HepG2 (cell line): ENCODE data around the gene PCAT7. TPM values are rescaled to one million over a fixed set of nuclear protein-coding genes. Genes with fewer than 3 reads are reported as not detected.

Experiments used
- CBX1 ChIP-seq: IDR thresholded peaks from one replicate; pipeline ENCODE4 v1.6.1; 2016; ENCODE audit warnings: antibody characterized with exemption, low read depth
- CC2D1A ChIP-seq: sonication (generic); formaldehyde crosslinking; IDR thresholded peaks from 2 replicates; pipeline ENCODE4 v1.8.1; 2023; ENCODE audit warnings: mild to moderate bottlenecking, missing genetic modification reagents
- ETV6 ChIP-seq: sonication (generic); formaldehyde crosslinking; conservative IDR thresholded peaks from 2 replicates; pipeline ENCODE4 v1.4.0; 2020; ENCODE audit warnings: missing genetic modification reagents
- EZH2 ChIP-seq: conservative IDR thresholded peaks from 2 replicates; pipeline ENCODE4 v1.6.1; 2012; ENCODE audit warnings: mild to moderate bottlenecking, low read depth, low read length, moderate library complexity
- FOSL2 ChIP-seq: sonication (generic); formaldehyde crosslinking; IDR thresholded peaks from 2 replicates; pipeline ENCODE4 v1.4.0; 2020; ENCODE audit warnings: missing genetic modification reagents
- FOXK1 ChIP-seq: sonication (generic); formaldehyde crosslinking; IDR thresholded peaks from 2 replicates; pipeline ENCODE4 v1.4.0; 2020; ENCODE audit warnings: low read depth, missing genetic modification reagents, borderline replicate concordance
- GATAD2A ChIP-seq: IDR thresholded peaks from 2 replicates; pipeline ENCODE4 v1.6.1; 2016
- HHEX ChIP-seq: IDR thresholded peaks from 2 replicates; pipeline ENCODE4 v1.6.1; 2016; ENCODE audit warnings: control low read depth
- HMG20A ChIP-seq: IDR thresholded peaks from 2 replicates; pipeline ENCODE4 v1.6.1; 2016; ENCODE audit warnings: borderline replicate concordance
- HNF4A ChIP-seq: sonication (generic); formaldehyde crosslinking; IDR thresholded peaks from 2 replicates; pipeline ENCODE4 v1.4.0; 2020; ENCODE audit warnings: missing genetic modification reagents
- HNF4G ChIP-seq, 2 experiments: sonication (generic) in 1 of 2; formaldehyde crosslinking in 1 of 2; IDR thresholded peaks; 2 replicates each; pipeline versions ENCODE4 v1.4.0 to v1.6.1; 2011 to 2020; ENCODE audit warnings: borderline replicate concordance in 2 of 2, low read depth in 2 of 2, mild to moderate bottlenecking in 2 of 2, low read length in 1 of 2, missing genetic modification reagents in 1 of 2, moderate library complexity in 1 of 2
- KLF11 ChIP-seq: IDR thresholded peaks from 2 replicates; pipeline ENCODE4 v1.6.1; 2016; ENCODE audit warnings: missing compliant biosample characterization
- MAF1 ChIP-seq: sonication (generic); formaldehyde crosslinking; IDR thresholded peaks from 2 replicates; pipeline ENCODE4 v1.5.0; 2020; ENCODE audit warnings: missing genetic modification reagents, borderline replicate concordance
- NCOR1 ChIP-seq: fragments of 200-600 bp; sonication (generic); IDR thresholded peaks from 2 replicates; pipeline ENCODE4 v1.7.0; 2017; ENCODE audit warnings: antibody characterized with exemption, low read length, borderline replicate concordance
- NFE2L1 ChIP-seq: sonication (generic); formaldehyde crosslinking; IDR thresholded peaks from 2 replicates; pipeline ENCODE4 v1.4.0; 2020; ENCODE audit warnings: missing genetic modification reagents, mild to moderate bottlenecking, borderline replicate concordance
- RFX3 ChIP-seq: IDR thresholded peaks from 2 replicates; pipeline ENCODE4 v1.6.1; 2016; ENCODE audit warnings: missing biosample characterization, missing genetic modification reagents
- RFXAP ChIP-seq: sonication (generic); formaldehyde crosslinking; IDR thresholded peaks from 2 replicates; pipeline ENCODE4 v1.4.0; 2020; ENCODE audit warnings: missing genetic modification reagents, borderline replicate concordance
- SETDB1 ChIP-seq: sonication (generic); formaldehyde crosslinking; IDR thresholded peaks from 2 replicates; pipeline ENCODE4 v1.5.1; 2020; ENCODE audit warnings: missing genetic modification reagents, mild to moderate bottlenecking, borderline replicate concordance
- SMARCC2 ChIP-seq: fragments of 450-650 bp; IDR thresholded peaks from 2 replicates; pipeline ENCODE4 v1.6.1; 2017; ENCODE audit warnings: antibody characterized with exemption, mild to moderate bottlenecking
- SUZ12 ChIP-seq: fragments of 150-350 bp; IDR thresholded peaks from 2 replicates; pipeline ENCODE4 v1.6.1; 2014; ENCODE audit warnings: low read depth, low read length
- XBP1 ChIP-seq: sonication (generic); formaldehyde crosslinking; IDR thresholded peaks from 2 replicates; pipeline ENCODE4 v1.5.0; 2020; ENCODE audit warnings: missing genetic modification reagents
- YEATS2 ChIP-seq: sonication (generic); formaldehyde crosslinking; IDR thresholded peaks from 2 replicates; pipeline ENCODE4 v1.4.0; 2020; ENCODE audit warnings: missing genetic modification reagents, borderline replicate concordance
- ZBTB10 ChIP-seq: sonication (generic); formaldehyde crosslinking; IDR thresholded peaks from 2 replicates; pipeline ENCODE4 v1.4.0; 2020; ENCODE audit warnings: missing genetic modification reagents, borderline replicate concordance
- ZBTB7B ChIP-seq: sonication (generic); formaldehyde crosslinking; IDR thresholded peaks from 2 replicates; pipeline ENCODE4 v1.4.0; 2020; ENCODE audit warnings: missing genetic modification reagents
- ZFP36L2 ChIP-seq: sonication (generic); formaldehyde crosslinking; IDR thresholded peaks from 2 replicates; pipeline ENCODE4 v1.4.0; 2020; ENCODE audit warnings: missing genetic modification reagents
- ZNF225 ChIP-seq: sonication (generic); formaldehyde crosslinking; IDR thresholded peaks from 2 replicates; pipeline ENCODE4 v1.4.0; 2020; ENCODE audit warnings: mild to moderate bottlenecking, missing genetic modification reagents
- ZNF589 ChIP-seq: sonication (generic); formaldehyde crosslinking; conservative IDR thresholded peaks from 2 replicates; pipeline ENCODE4 v1.8.0; 2022; ENCODE audit warnings: mild to moderate bottlenecking, moderate library complexity, missing genetic modification reagents
- ZNF597 ChIP-seq: sonication (generic); formaldehyde crosslinking; IDR thresholded peaks from 2 replicates; pipeline ENCODE4 v1.5.0; 2020; ENCODE audit warnings: missing genetic modification reagents
- ZNF775 ChIP-seq: sonication (generic); formaldehyde crosslinking; IDR thresholded peaks from 2 replicates; pipeline ENCODE4 v1.4.0; 2020; ENCODE audit warnings: missing genetic modification reagents, mild to moderate bottlenecking, moderate library complexity, borderline replicate concordance
- polyA plus RNA-seq, 8 experiments: library from polyadenylated mRNA; depleted of rRNA in 3 of 8; stranded (reverse) in 7 of 8; unstranded in 1 of 8; fragments of >200 nt; fragmentation: Illumina TruSeq in 4 of 8; extraction: Trizol in 4 of 8; gene quantifications; 2 replicates each; pipeline versions ENCODE4 v1.2.1 to v1.2.3, GENCODE V29; 2011 to 2016; ENCODE audit warnings: low read depth in 4 of 8, missing spikeins in 1 of 8, mixed read lengths in 1 of 8; ENCODE audit not compliant: insufficient read depth in 1 of 8
- total RNA-seq, 5 experiments: library from RNA; depleted of rRNA; stranded (reverse); fragments of >200 nt; fragmentation: Illumina TruSeq; extraction: Trizol; gene quantifications; 2 replicates each; pipeline ENCODE4 v1.2.3, GENCODE V29; 2016; ENCODE audit warnings: low read depth in 1 of 5
- TF ChIP-seq, protein P1 (sequence below): sonication (generic); formaldehyde crosslinking; IDR thresholded peaks from 2 replicates; pipeline ENCODE4 v1.4.0; 2020; ENCODE audit warnings: low read depth, mild to moderate bottlenecking, missing genetic modification reagents

PCAT7 gene
- total and polyA plus RNA-seq, 2 of the 13 experiments (the other 11 are each of a cell fraction or from before 2014, with no cell fraction given): 2.3 to 3.9 TPM

DNA sequence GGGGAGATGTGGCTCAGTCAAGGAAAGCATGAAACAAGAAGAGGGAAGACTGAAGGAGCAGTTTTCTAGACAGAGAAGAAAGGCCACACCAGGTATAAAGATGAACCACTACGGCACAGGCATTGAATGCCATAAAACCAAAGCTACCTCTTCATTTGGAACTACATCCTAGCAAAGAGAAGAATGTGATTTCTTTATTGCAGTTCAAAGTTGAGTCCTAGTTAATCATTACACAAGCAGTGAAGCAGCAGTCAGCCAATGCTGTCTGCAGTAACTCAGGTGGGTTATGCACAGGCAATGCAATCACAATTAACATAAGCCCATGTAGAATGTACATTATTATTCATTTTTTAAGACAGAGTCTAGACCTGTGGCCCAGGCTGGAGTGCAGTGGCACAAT, 21.7 kb upstream of the PCAT7 start (continued):
- TF ChIP-seq ETV6: no peak
- peak; percentile 25; the same call in 1 of the 2 replicates for TF ChIP-seq HNF4G (IDR thresholded peaks at IDR 0.05; ENCODE audit: borderline replicate concordance, low read depth, low read length)
- TF ChIP-seq HNF4G (CRISPR knock-in tag; IDR thresholded peaks at IDR 0.05; ENCODE audit: borderline replicate concordance, low read depth): no peak
- TF ChIP-seq EZH2: no peak
- TF ChIP-seq ZNF597: no peak
- no peak for TF ChIP-seq XBP1
- TF ChIP-seq HNF4A (CRISPR knock-in tag): peak; percentile 56
- no peak for TF ChIP-seq ZBTB7B
- TF ChIP-seq HHEX (CRISPR knock-in tag): no peak
- TF ChIP-seq RFX3: no peak
- TF ChIP-seq YEATS2 (CRISPR knock-in tag): no peak; the same call in 1 of the 2 replicates
- no peak for TF ChIP-seq ZNF225 (CRISPR knock-in tag)
- no peak for TF ChIP-seq SMARCC2
- peak; percentile 54 for TF ChIP-seq GATAD2A
- 0 out of 2 replicates have a peak, but pooled peaks have one; percentile 15 for TF ChIP-seq FOXK1
- TF ChIP-seq HMG20A (CRISPR knock-in tag): no peak
- TF ChIP-seq ZFP36L2 (CRISPR knock-in tag): no peak
- no peak for TF ChIP-seq CC2D1A
- no peak for TF ChIP-seq KLF11 (CRISPR knock-in tag)
- no peak for TF ChIP-seq MAF1
- peak; percentile 28; the same call in 1 of the 2 replicates for TF ChIP-seq NCOR1
- TF ChIP-seq, protein P1, sequence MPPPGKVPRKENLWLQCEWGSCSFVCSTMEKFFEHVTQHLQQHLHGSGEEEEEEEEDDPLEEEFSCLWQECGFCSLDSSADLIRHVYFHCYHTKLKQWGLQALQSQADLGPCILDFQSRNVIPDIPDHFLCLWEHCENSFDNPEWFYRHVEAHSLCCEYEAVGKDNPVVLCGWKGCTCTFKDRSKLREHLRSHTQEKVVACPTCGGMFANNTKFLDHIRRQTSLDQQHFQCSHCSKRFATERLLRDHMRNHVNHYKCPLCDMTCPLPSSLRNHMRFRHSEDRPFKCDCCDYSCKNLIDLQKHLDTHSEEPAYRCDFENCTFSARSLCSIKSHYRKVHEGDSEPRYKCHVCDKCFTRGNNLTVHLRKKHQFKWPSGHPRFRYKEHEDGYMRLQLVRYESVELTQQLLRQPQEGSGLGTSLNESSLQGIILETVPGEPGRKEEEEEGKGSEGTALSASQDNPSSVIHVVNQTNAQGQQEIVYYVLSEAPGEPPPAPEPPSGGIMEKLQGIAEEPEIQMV (CRISPR knock-in tag): no peak
- TF ChIP-seq RFXAP: no peak
- no peak for TF ChIP-seq SETDB1 (CRISPR knock-in tag)
- no peak for TF ChIP-seq NFE2L1 (CRISPR knock-in tag)
- TF ChIP-seq ZNF775 (CRISPR knock-in tag): no peak
- no peak for TF ChIP-seq SUZ12
- no peak for TF ChIP-seq FOSL2 (CRISPR knock-in tag)
- TF ChIP-seq ZNF589: no peak
- TF ChIP-seq CBX1: no peak
- no peak for TF ChIP-seq ZBTB10
